Mammary microvascular endothelial cell (primary cell): Measurements from ENCODE around the gene GPATCH8. TPM values are rescaled to one million over a fixed set of nuclear protein-coding genes. Genes with fewer than 3 reads are reported as not detected.

Experiments used
- total RNA-seq: library from RNA; depleted of rRNA; stranded (reverse); fragments of >200 nt; gene quantifications from 2 replicates; pipeline ENCODE4 v1.2.3, GENCODE V29; 2015

Gene GPATCH8
- total RNA-seq, result 12.9 and 14.0 TPM in 2 replicates

DNA sequence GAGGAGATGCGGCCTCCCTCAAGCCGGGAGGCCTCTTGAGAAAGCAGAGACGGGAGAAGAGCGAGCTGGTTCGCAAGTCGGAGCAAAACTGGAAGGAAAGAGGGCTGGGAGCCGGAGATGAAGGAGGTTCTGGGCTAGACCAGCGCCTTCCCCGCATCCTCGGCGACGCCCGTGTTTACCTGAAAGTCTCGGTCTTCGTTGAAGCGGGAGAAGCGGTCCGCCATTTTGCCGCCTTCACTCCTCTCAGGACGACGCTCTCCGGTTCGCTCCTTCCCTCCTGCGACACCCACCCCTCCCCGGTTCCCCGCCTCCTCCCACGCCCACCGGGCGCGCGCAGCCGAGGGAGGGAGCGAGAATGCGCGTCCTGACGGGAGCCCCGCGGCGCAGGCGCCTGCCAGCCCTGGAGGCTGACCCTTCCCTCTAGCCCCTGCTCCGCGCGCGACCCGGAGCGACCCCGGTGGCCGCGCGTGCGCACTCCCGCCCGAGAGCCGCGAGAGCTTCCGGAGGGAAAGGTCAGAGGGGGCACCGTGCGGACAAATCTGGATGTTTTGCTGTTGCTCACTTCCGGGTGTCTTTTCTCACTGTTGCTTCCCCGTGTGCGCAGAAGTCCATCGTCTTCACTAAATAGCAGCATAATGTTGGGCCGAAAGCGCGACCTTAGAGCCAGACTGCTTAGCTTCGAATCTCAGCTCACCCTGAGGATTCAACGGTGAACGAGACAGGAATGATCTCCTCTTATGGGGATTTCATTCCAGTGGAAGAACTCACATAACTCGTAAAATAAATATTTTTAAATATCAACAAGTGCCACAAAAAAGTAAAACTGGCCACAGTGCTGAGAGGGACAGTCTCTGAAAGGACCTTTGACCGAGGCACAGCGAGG lies at the start of gene GPATCH8:
Gene GPATCH8 (minus strand): TSS at position 260 of the 883 bp plus-strand sequence. CDS start 36 bp downstream, at position 224.

DNA sequence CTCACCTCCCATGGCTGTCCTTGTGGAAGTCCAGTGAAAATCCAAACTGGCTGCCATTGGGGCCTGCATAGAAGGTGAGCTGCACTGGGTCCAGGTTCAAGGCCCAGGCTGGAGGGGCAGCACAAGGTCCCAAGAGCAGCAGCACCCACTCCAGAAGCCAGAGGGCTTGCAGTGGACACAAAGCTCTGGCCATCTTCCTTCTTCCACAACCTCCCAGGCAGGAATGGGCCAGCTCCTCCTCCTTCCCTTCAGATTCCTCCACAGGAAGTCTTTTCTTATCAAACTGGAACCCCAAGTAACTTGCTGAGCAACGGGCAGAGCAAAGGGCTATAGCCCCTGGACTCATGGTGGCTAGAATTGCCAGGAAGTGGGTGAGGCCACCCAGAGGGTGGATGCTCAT lies 113.9 kb downstream of the GPATCH8 start, which contains the start of gene ITGA2B:
Gene ITGA2B (minus strand): TSS at position 369 of the 400 bp plus-strand sequence. CDS start 176 bp downstream, at position 193.

DNA sequence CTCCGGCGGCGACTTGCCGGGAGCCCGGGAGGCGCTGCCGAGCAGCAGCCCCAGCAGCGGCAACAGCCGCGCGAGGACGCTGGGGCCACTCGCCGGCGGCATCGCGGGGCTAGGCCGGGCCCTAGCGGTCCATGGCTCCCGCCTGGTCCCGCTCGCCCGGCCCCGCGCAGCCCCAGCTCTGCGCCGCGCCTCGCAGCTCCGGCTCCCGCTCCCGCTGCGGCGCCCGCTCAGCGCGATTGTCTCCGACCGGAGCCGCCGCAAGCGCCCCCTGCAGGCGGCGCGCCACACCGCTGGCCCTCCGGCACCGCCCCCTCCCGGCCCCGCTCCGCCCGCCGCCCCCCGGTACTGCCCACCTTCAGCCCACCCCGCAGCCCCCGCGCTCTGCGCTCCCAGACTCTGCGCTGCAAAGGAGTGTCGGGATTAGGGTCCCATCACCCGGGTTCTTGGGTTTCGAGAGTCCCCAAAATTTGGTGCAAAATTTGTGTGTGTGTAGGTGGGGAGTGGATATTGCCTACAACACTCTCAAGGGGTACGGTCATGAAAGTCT lies 139.5 kb downstream of the GPATCH8 start, which contains the start of gene FAM171A2:
Gene FAM171A2 (minus strand): TSS at position 241 of the 547 bp plus-strand sequence. CDS start 139 bp downstream, at position 102.

Other genes starting within 250 kb of the GPATCH8 start
- not detected in 2 replicates for gene SLC4A1, start 235.3 kb downstream of the GPATCH8 start, total RNA-seq
- not detected in 2 replicates for gene RUNDC3A, start 194.8 kb downstream of the GPATCH8 start, total RNA-seq
- 100 and 102 TPM in 2 replicates for gene SLC25A39, start 178.6 kb downstream of the GPATCH8 start, total RNA-seq
- 445 and 504 TPM in 2 replicates for gene GRN, start 158.1 kb downstream of the GPATCH8 start, total RNA-seq
- gene FAM171A2, start 139.6 kb downstream of the GPATCH8 start, total RNA-seq, result 2.6 and 3.2 TPM in 2 replicates
- 0.39 TPM in 1 of 2 replicates, not detected in the other for gene ITGA2B, start 113.8 kb downstream of the GPATCH8 start, total RNA-seq
- gene FZD2, start 54.1 kb upstream of the GPATCH8 start, total RNA-seq, result 0.07 and 0.34 TPM in 2 replicates
- gene MEIOC, start 153.1 kb upstream of the GPATCH8 start, total RNA-seq, result 0.05 TPM in 1 of 2 replicates, not detected in the other
- 27.6 and 28.0 TPM in 2 replicates for gene CCDC43, start 186.4 kb upstream of the GPATCH8 start, total RNA-seq
- 6.7 and 9.8 TPM in 2 replicates for gene DBF4B, start 205.3 kb upstream of the GPATCH8 start, total RNA-seq